ENCODE data around the gene PCED1B. TPM values are rescaled to one million over a fixed set of nuclear protein-coding genes. Genes with fewer than 3 reads are reported as not detected.
"Not testable (repeated sequence)": the region's sequence is repeated elsewhere in the genome, so short reads cannot be mapped to it uniquely, and the experiment has no call there.

Gene PCED1B
- total RNA-seq, 4 donors from 2014 or later, result 1.0 to 1.5 (median 1.2) TPM

GRCh38 chr12:47054659-47055058 is 24.8 kb upstream of the PCED1B start:
- Histone ChIP-seq H3K27ac (no peak overlapping the region), H3K4me1 (no peaks in the 10 kb centered on the region), H3K27me3 (no peaks in the 10 kb centered on the region), H3K9me3 (no peaks in the 10 kb centered on the region), H3K36me3 (no peaks in the 10 kb centered on the region), H3K4me3 (replicated peaks in 1 of 3) (no peak overlapping the region)
- WGBS, 2 donors, result 81 to 83% methylated on average over 4 of the region's 4 CpGs
- intact Hi-C loops (cut with DNase I), result no loop called here
- TF ChIP-seq CTCF (IDR thresholded peaks at IDR 0.05) (no peak), POLR2A (IDR thresholded peaks at IDR 0.05) (no peak)
- DNase-seq, result no peak

- 79 to 81% methylated on average over 3 of the region's 3 CpGs for WGBS, 2 donors
- H3K27ac ChIP-seq, DNase-seq: not testable (repeated sequence)
Observed at GRCh38 chr12:47055856-47056255, 23.6 kb upstream of the PCED1B start.

GRCh38 chr12:47056944-47057343 is 22.5 kb upstream of the PCED1B start:
- H3K9me3 ChIP-seq; H3K4me3 ChIP-seq (replicated peaks in 1 of 3); intact Hi-C loops (cut with DNase I); H3K27me3 ChIP-seq; H3K36me3 ChIP-seq; DNase-seq; H3K27ac ChIP-seq; H3K4me1 ChIP-seq: not testable (repeated sequence)
- 85 to 88% methylated on average over 11 to 12 of the region's 12 CpGs for WGBS, 2 donors

More at GRCh38 chr12:47055856-47056255, 23.6 kb upstream of the PCED1B start:
- H3K4me3 ChIP-seq (replicated peaks in 1 of 3); H3K9me3 ChIP-seq; H3K4me1 ChIP-seq; intact Hi-C loops (cut with DNase I); H3K27me3 ChIP-seq; H3K36me3 ChIP-seq: not testable (repeated sequence)

GRCh38 chr12:47058640-47059039 is 20.8 kb upstream of the PCED1B start:
- H3K4me1 ChIP-seq; H3K36me3 ChIP-seq; DNase-seq; H3K27me3 ChIP-seq; H3K4me3 ChIP-seq (replicated peaks in 1 of 3); H3K27ac ChIP-seq; intact Hi-C loops (cut with DNase I); H3K9me3 ChIP-seq: not testable (repeated sequence)
- whole genome bisulfite sequencing, 2 donors, result 83% methylated on average over 2 of the region's 2 CpGs

GRCh38 chr12:47065546-47065945 is 13.9 kb upstream of the PCED1B start:
- TF ChIP-seq POLR2A (IDR thresholded peaks at IDR 0.05) (no peak), CTCF (IDR thresholded peaks at IDR 0.05) (no peak)
- 84 to 91% methylated on average over 1 of the region's 1 CpG for WGBS, 2 donors
- DNase-seq, result no peak
- H3K27me3 ChIP-seq, result no peaks in the 10 kb centered on the region
- H3K27ac ChIP-seq, result no peak overlapping the region
- H3K36me3 ChIP-seq, result no peaks in the 10 kb centered on the region
- H3K4me3 ChIP-seq (replicated peaks in 1 of 3), result no peak overlapping the region
- peaks cover 0 to 5% of the 10 kb centered on the region in 2 donors for H3K4me1 ChIP-seq
- intact Hi-C loops (cut with DNase I), result no loop called here
- no peaks in the 10 kb centered on the region for H3K9me3 ChIP-seq

- Histone ChIP-seq H3K36me3 (no peaks in the 10 kb centered on the region), H3K27me3 (no peaks in the 10 kb centered on the region), H3K27ac (no peak overlapping the region), H3K9me3 (no peaks in the 10 kb centered on the region), H3K4me1 (peaks cover 0 to 5% of the 10 kb centered on the region in 2 donors), H3K4me3 (replicated peaks in 1 of 3) (no peak overlapping the region)
- TF ChIP-seq POLR2A (IDR thresholded peaks at IDR 0.05) (no peak), CTCF (IDR thresholded peaks at IDR 0.05) (no peak)
- no peak for DNase-seq
- 69 to 79% methylated on average over 6 of the region's 6 CpGs for WGBS, 2 donors
- intact Hi-C loops (cut with DNase I), result no loop called here
Observed at GRCh38 chr12:47066278-47067025, 13.0 kb upstream of the PCED1B start.
